Erythroblast (primary cell): ENCODE measurements around the gene SNRPA1.

ENCODE experiments used
- GATA1 ChIP-seq: IDR thresholded peaks from 2 replicates; pipeline ENCODE4 v1.6.1; 2011; ENCODE audit warnings: low read depth, mild to moderate bottlenecking, control low read depth, low read length, moderate library complexity
- POLR2A ChIP-seq: IDR thresholded peaks from 2 replicates; pipeline ENCODE4 v1.6.1; 2011; ENCODE audit warnings: mild to moderate bottlenecking, low read length

- no peak for TF ChIP-seq POLR2A
- TF ChIP-seq GATA1 = no peak
Measured at GRCh38 chr15:101244036-101244781, 50.8 kb downstream of the SNRPA1 start.
